Measurements from ENCODE around the gene VAV2.

VAV2 gene

GRCh38 chr9:133950192-133950591, 41.9 kb downstream of the VAV2 start:
- no peak for DNase-seq

- DNase-seq: no peak
Measured at GRCh38 chr9:133949486-133950061, 42.5 kb downstream of the VAV2 start.

GRCh38 chr9:133948561-133949485, 43.3 kb downstream of the VAV2 start:
- DNase-seq: no peak

- DNase-seq: no peak
Measured at GRCh38 chr9:133948131-133948530, 44.0 kb downstream of the VAV2 start.

GRCh38 chr9:133946840-133947486, 45.2 kb downstream of the VAV2 start:
- DNase-seq: no peak

- no peak for DNase-seq
Measured at GRCh38 chr9:133945977-133946753, 46.0 kb downstream of the VAV2 start.

- no peak for DNase-seq
Measured at GRCh38 chr9:133945314-133945975, 46.7 kb downstream of the VAV2 start.

GRCh38 chr9:133944746-133945135, 47.4 kb downstream of the VAV2 start:
- DNase-seq: no peak

- DNase-seq: no peak
Measured at GRCh38 chr9:133943781-133944745, 48.1 kb downstream of the VAV2 start.

- DNase-seq: no peak
Measured at GRCh38 chr9:133943036-133943780, 48.9 kb downstream of the VAV2 start.

GRCh38 chr9:133942206-133942975, 49.7 kb downstream of the VAV2 start:
- DNase-seq: no peak

- DNase-seq: no peak
Measured at GRCh38 chr9:133939845-133940244, 52.3 kb downstream of the VAV2 start.

GRCh38 chr9:133939171-133939785, 52.8 kb downstream of the VAV2 start:
- DNase-seq: no peak

GRCh38 chr9:133938753-133939152, 53.4 kb downstream of the VAV2 start:
- DNase-seq: no peak

- no peak for DNase-seq
Measured at GRCh38 chr9:133938086-133938485, 54.0 kb downstream of the VAV2 start.

- DNase-seq: no peak
Measured at GRCh38 chr9:133937120-133937519, 55.0 kb downstream of the VAV2 start.

GRCh38 chr9:133935328-133936005, 56.7 kb downstream of the VAV2 start:
- DNase-seq: no peak

- no peak for DNase-seq
Measured at GRCh38 chr9:133934482-133935232, 57.5 kb downstream of the VAV2 start.
